D341Med (cell line): ENCODE data around the gene POLR1D.
"Not testable (repeated sequence)": the region's sequence is repeated elsewhere in the genome, so short reads cannot be mapped to it uniquely, and the experiment has no call there.

Source experiments
- DNase-seq: peaks from one replicate; pipeline ENCODE4 v3.0.0; 2012; ENCODE audit warnings: low spot score

The POLR1D gene

GRCh38 chr13:27617881-27618321 lies 3.8 kb upstream of the POLR1D start:
- no peak for DNase-seq

GRCh38 chr13:27619093-27619727 lies 2.5 kb upstream of the POLR1D start:
- DNase-seq: no peak

- peak; percentile 73 for DNase-seq
These were observed 1.8 kb upstream of the POLR1D start for GRCh38 chr13:27619728-27620376.

GRCh38 chr13:27620377-27621115 lies 1.1 kb upstream of the POLR1D start, which contains the start of gene LNX2:
Gene LNX2, minus strand, starts transcription at chr13:27620529. Its CDS starts 38,826 bp downstream, at chr13:27581703.
- DNase-seq: peak; percentile 96

- DNase-seq: no peak
These were observed 651 bp upstream of the POLR1D start for GRCh38 chr13:27621116-27621365.

- peak; percentile 20 for DNase-seq
These were observed 569 bp downstream of the POLR1D start for GRCh38 chr13:27622102-27622820.

- DNase-seq: no peak
These were observed 1.2 kb downstream of the POLR1D start for GRCh38 chr13:27622881-27623280.

- DNase-seq: no peak
These were observed 2.4 kb downstream of the POLR1D start for GRCh38 chr13:27624071-27624470.

GRCh38 chr13:27625839-27626238 lies 4.1 kb downstream of the POLR1D start:
- DNase-seq: no peak

- DNase-seq: no peak
These were observed 5.7 kb downstream of the POLR1D start for GRCh38 chr13:27627380-27627779.

GRCh38 chr13:27628081-27628480 lies 6.4 kb downstream of the POLR1D start:
- DNase-seq: no peak

- DNase-seq: not testable (repeated sequence)
These were observed 7.1 kb downstream of the POLR1D start for GRCh38 chr13:27628766-27629165.

- no peak for DNase-seq
These were observed 9.5 kb downstream of the POLR1D start for GRCh38 chr13:27631156-27631555.

- no peak for DNase-seq
These were observed 10.0 kb downstream of the POLR1D start for GRCh38 chr13:27631665-27632064.

GRCh38 chr13:27632214-27632613 lies 10.5 kb downstream of the POLR1D start:
- DNase-seq: no peak

- DNase-seq: no peak
These were observed 11.0 kb downstream of the POLR1D start for GRCh38 chr13:27632648-27633047.

- no peak for DNase-seq
These were observed 12.5 kb downstream of the POLR1D start for GRCh38 chr13:27634231-27634630.

GRCh38 chr13:27634791-27635190 lies 13.1 kb downstream of the POLR1D start:
- DNase-seq: no peak

GRCh38 chr13:27635266-27635665 lies 13.6 kb downstream of the POLR1D start:
- DNase-seq: no peak

GRCh38 chr13:27636589-27637288 lies 15.0 kb downstream of the POLR1D start:
- DNase-seq: no peak

GRCh38 chr13:27637289-27637626 lies 15.6 kb downstream of the POLR1D start:
- DNase-seq: no peak

- no peak for DNase-seq
These were observed 16.3 kb downstream of the POLR1D start for GRCh38 chr13:27638001-27638400.
